CD4-positive, alpha-beta T cell (primary cell): ENCODE measurements around the gene DAP. TPM values are rescaled to one million over a fixed set of nuclear protein-coding genes. Genes with fewer than 3 reads are reported as not detected.

Experiments
- ATAC-seq: fragments of 200-7000 bp; cut with Tn5 transposase; one replicate; pipeline ENCODE4 v1.10.0; 2022; ENCODE audit warnings: mild to moderate bottlenecking; ENCODE audit not compliant: poor library complexity
- CTCF ChIA-PET: fragments of 350-600 bp; sonication (Branson Sonifier 250); formaldehyde crosslinking; loops from one replicate; lab custom pipeline; 2021; ENCODE audit warnings: antibody characterized with exemption, inconsistent platforms; lab: Charles Lee
- POLR2A ChIA-PET: fragments of 350-600 bp; sonication (Branson Sonifier 250); formaldehyde crosslinking; loops from one replicate; lab custom pipeline; 2021; ENCODE audit warnings: antibody characterized with exemption, inconsistent platforms; lab: Charles Lee
- DNase-seq, 14 experiments: peaks; one replicate each; pipeline ENCODE4 v3.0.0-alpha.2; 2013 to 2020; ENCODE audit warnings: mixed read lengths in 2 of 14
- H3K27ac ChIP-seq, 2 donors: one replicate each; pipeline versions ENCODE4 v1.5.1 to v1.7.0; 2013; ENCODE audit warnings: low read length in 2 of 2, low read depth in 1 of 2, mild to moderate bottlenecking in 1 of 2
- H3K27me3 ChIP-seq, 2 experiments: 1 replicate in 1 of 2; 2 replicates in 1 of 2; pipeline versions ENCODE4 v1.6.1 to v1.7.0; 2013; ENCODE audit warnings: low read length in 2 of 2, control low read depth in 1 of 2, mild to moderate bottlenecking in 1 of 2, moderate library complexity in 1 of 2; ENCODE audit not compliant: insufficient read depth in 2 of 2, control insufficient read depth in 1 of 2
- H3K36me3 ChIP-seq: one replicate; pipeline ENCODE4 v1.6.1; 2013; ENCODE audit warnings: low read length, control low read depth; ENCODE audit not compliant: insufficient read depth
- H3K4me1 ChIP-seq: one replicate; pipeline ENCODE4 v1.6.1; 2013; ENCODE audit warnings: low read length, control low read depth; ENCODE audit not compliant: insufficient read depth
- H3K4me3 ChIP-seq: one replicate; pipeline ENCODE4 v1.5.1; 2013; ENCODE audit warnings: mild to moderate bottlenecking, low read length, moderate library complexity
- H3K9me3 ChIP-seq, 2 experiments: 1 replicate in 1 of 2; 2 replicates in 1 of 2; pipeline versions ENCODE4 v1.6.1 to v1.7.0; 2013; ENCODE audit warnings: low read length in 2 of 2, mild to moderate bottlenecking in 2 of 2, control low read depth in 1 of 2, moderate library complexity in 1 of 2; ENCODE audit not compliant: control insufficient read depth in 1 of 2, insufficient read depth in 1 of 2
- H3K27ac Mint-ChIP-seq: one replicate; pipeline ENCODE4 v1.8.0; 2020; ENCODE audit warnings: mixed read lengths
- H3K27me3 Mint-ChIP-seq: one replicate; pipeline ENCODE4 v1.8.0; 2021; ENCODE audit warnings: mixed read lengths
- H3K36me3 Mint-ChIP-seq: one replicate; pipeline ENCODE4 v1.8.0; 2021; ENCODE audit warnings: low read depth, mixed read lengths
- H3K4me1 Mint-ChIP-seq: one replicate; pipeline ENCODE4 v1.8.0; 2021; ENCODE audit warnings: low read depth, mixed read lengths
- H3K4me3 Mint-ChIP-seq: one replicate; pipeline ENCODE4 v1.8.0; 2020; ENCODE audit warnings: mild to moderate bottlenecking, mixed read lengths
- H3K9me3 Mint-ChIP-seq: one replicate; pipeline ENCODE4 v1.8.0; 2020; ENCODE audit warnings: mixed read lengths
- CTCF ChIP-seq: fragments of 200-600 bp; IDR thresholded peaks from one replicate; pipeline ENCODE4 v1.8.0; 2022; ENCODE audit warnings: antibody characterized with exemption, mild to moderate bottlenecking
- intact Hi-C, 2 experiments: fragments of 100-400 bp; cut with DNase I in 1 of 2; cut with micrococcal nuclease in 1 of 2; formaldehyde crosslinking; loops; one replicate each; pipeline versions ENCODE4 v1.15.1 to v1.9.0; 2023 to 2025; cut with DNase I, micrococcal nuclease
- total RNA-seq, 174 experiments: library from RNA in 2 of 174; stranded (reverse) in 2 of 174; gene quantifications; one replicate each; pipeline ENCODE4 v1.2.3 and lab custom pipeline; 2021 to 2026

DAP gene
- total RNA-seq, 2 experiments from 2014 or later = 33.6 to 35.2 TPM

- ChIA-PET POLR2A (no interaction called here), CTCF (no interaction called here)
- Mint-ChIP-seq H3K4me3 (no peak overlapping the region), H3K4me1 (peaks cover 37% of the 10 kb centered on the region), H3K27ac (no peak overlapping the region), H3K36me3 (no peaks in the 10 kb centered on the region), H3K9me3 (no peaks in the 10 kb centered on the region), H3K27me3 (no peaks in the 10 kb centered on the region)
- no peak for TF ChIP-seq CTCF
- no peak overlapping the region for H3K4me3 ChIP-seq
- H3K9me3 ChIP-seq = peaks cover 0 to 11% of the 10 kb centered on the region in 2 experiments
- DNase-seq (no peak), ATAC-seq (no peak)
- intact Hi-C loops = no loop called here
- H3K4me1 ChIP-seq = peaks cover 47% of the 10 kb centered on the region
- no peaks in the 10 kb centered on the region for H3K36me3 ChIP-seq
- no peaks in the 10 kb centered on the region for H3K27me3 ChIP-seq
- H3K27ac ChIP-seq = no peak overlapping the region
Measured at GRCh38 chr5:10634562-10634961, 126.5 kb downstream of the DAP start.

GRCh38 chr5:10634050-10634449 is 127.0 kb downstream of the DAP start:
- intact Hi-C loops = no loop called here

DNA sequence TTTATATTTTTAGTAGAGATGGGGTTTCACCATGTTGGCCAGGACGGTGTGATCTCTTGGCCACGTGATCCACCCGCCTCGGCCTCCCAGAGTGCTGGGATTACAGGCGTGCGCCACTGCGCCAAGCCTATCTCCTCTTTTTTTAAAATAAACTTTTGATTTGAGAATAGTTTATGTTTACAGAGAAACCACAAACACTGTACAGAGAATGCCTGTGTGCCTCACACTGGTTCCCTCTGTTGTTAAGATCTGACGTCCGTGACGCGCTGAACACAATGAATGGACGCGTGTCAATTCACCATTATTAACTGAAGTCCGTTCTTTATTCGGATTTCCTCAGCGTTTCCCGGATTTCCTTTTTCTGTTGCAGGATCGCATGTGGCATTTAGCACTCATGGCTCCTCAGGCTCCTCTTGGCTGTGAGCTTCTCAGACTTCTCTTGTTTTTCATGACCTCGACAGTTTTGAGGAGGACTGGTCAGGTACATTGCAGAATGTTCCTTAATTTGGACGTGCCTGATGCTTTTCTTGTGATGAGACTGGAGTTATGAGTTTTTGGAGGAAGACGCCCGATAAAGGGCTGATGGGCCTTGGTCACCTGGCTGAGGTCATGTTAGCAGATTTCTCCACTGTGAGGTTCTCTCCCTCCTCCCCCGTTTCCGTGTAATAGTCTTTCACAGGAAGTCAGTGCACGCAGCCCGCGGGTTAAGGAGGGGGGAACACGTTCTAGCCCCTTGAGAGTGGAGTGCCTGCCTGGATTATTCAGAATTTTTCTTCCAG is 127.6 kb downstream of the DAP start:
- CTCF ChIA-PET = no interaction called here
- Mint-ChIP-seq H3K4me1 (peaks cover 37% of the 10 kb centered on the region), H3K27ac (peak overlapping the region; percentile 46), H3K36me3 (no peaks in the 10 kb centered on the region), H3K4me3 (peak overlapping the region; percentile 65), H3K9me3 (no peaks in the 10 kb centered on the region), H3K27me3 (no peaks in the 10 kb centered on the region)
- H3K4me1 ChIP-seq = peaks cover 47% of the 10 kb centered on the region
- H3K27ac ChIP-seq = no peak overlapping the region
- H3K36me3 ChIP-seq = no peaks in the 10 kb centered on the region
- DNase-seq (peak in 8 of 14 experiments; percentile 7 to 69 (median 34)), ATAC-seq (peak; percentile 61)
- no peak overlapping the region for H3K4me3 ChIP-seq
- POLR2A ChIA-PET = no interaction called here
- H3K27me3 ChIP-seq = no peaks in the 10 kb centered on the region
- intact Hi-C loops = no loop called here
- peaks cover 0 to 10% of the 10 kb centered on the region in 2 experiments for H3K9me3 ChIP-seq
- TF ChIP-seq CTCF = no peak

More at GRCh38 chr5:10634050-10634449, 127.0 kb downstream of the DAP start:
- Histone ChIP-seq H3K36me3 (no peaks in the 10 kb centered on the region), H3K27ac (no peak overlapping the region), H3K4me1 (peaks cover 47% of the 10 kb centered on the region), H3K9me3 (peaks cover 0 to 11% of the 10 kb centered on the region in 2 experiments), H3K27me3 (no peaks in the 10 kb centered on the region), H3K4me3 (no peak overlapping the region)
- CTCF ChIA-PET = no interaction called here
- no peaks in the 10 kb centered on the region for H3K27me3 Mint-ChIP-seq
- H3K36me3 Mint-ChIP-seq = no peaks in the 10 kb centered on the region
- peaks cover 37% of the 10 kb centered on the region for H3K4me1 Mint-ChIP-seq
- ATAC-seq (no peak), DNase-seq (no peak)
- POLR2A ChIA-PET = no interaction called here
- H3K27ac Mint-ChIP-seq = peak overlapping the region; percentile 46
- H3K4me3 Mint-ChIP-seq = peak overlapping the region; percentile 65
- no peaks in the 10 kb centered on the region for H3K9me3 Mint-ChIP-seq
- TF ChIP-seq CTCF = no peak
